HUES64 (cell line): Measurements from ENCODE around the gene VWA5A. TPM values are rescaled to one million over a fixed set of nuclear protein-coding genes. Genes with fewer than 3 reads are reported as not detected.
A peak's percentile ranks its signal among the peaks of the same experiment; 100 is the strongest.

Source experiments
- H3K27ac ChIP-seq: 2 replicates; pipeline ENCODE4 v1.7.0; 2013; ENCODE audit warnings: low read depth, low read length, inconsistent platforms
- H3K27me3 ChIP-seq: 2 replicates; pipeline ENCODE4 v1.6.1; 2013; ENCODE audit warnings: mild to moderate bottlenecking, low read length; ENCODE audit not compliant: insufficient read depth
- H3K36me3 ChIP-seq: 2 replicates; pipeline ENCODE4 v1.6.1; 2013; ENCODE audit warnings: mild to moderate bottlenecking, low read length; ENCODE audit not compliant: insufficient read depth
- H3K4me1 ChIP-seq: 2 replicates; pipeline ENCODE4 v1.6.1; 2013; ENCODE audit warnings: mild to moderate bottlenecking, low read length, moderate library complexity; ENCODE audit not compliant: insufficient read depth
- H3K4me3 ChIP-seq: 2 replicates; pipeline ENCODE4 v1.5.1; 2013; ENCODE audit warnings: mild to moderate bottlenecking, low read length, moderate library complexity
- H3K9ac ChIP-seq: 2 replicates; pipeline ENCODE4 v1.6.1; 2013; ENCODE audit warnings: mild to moderate bottlenecking, low read depth, low read length
- H3K9me3 ChIP-seq: 2 replicates; pipeline ENCODE4 v1.6.1; 2013; ENCODE audit warnings: low read depth, low read length; ENCODE audit not compliant: insufficient read depth
- WGBS: fragments of 150-250, 120-280 bp; methylation state at CpG from one replicate; pipeline ENCODE4 v1.1.7; 2013; ENCODE audit warnings: missing lambda C conversion rate; 5-methylcytosine and 5-hydroxymethylcytosine counted together
- polyA plus RNA-seq, 2 experiments: library from polyadenylated mRNA; stranded (reverse); fragments of 50-300 nt; gene quantifications; one replicate each; pipeline ENCODE4 v1.2.3, GENCODE V29; 2013

VWA5A gene, protein sequence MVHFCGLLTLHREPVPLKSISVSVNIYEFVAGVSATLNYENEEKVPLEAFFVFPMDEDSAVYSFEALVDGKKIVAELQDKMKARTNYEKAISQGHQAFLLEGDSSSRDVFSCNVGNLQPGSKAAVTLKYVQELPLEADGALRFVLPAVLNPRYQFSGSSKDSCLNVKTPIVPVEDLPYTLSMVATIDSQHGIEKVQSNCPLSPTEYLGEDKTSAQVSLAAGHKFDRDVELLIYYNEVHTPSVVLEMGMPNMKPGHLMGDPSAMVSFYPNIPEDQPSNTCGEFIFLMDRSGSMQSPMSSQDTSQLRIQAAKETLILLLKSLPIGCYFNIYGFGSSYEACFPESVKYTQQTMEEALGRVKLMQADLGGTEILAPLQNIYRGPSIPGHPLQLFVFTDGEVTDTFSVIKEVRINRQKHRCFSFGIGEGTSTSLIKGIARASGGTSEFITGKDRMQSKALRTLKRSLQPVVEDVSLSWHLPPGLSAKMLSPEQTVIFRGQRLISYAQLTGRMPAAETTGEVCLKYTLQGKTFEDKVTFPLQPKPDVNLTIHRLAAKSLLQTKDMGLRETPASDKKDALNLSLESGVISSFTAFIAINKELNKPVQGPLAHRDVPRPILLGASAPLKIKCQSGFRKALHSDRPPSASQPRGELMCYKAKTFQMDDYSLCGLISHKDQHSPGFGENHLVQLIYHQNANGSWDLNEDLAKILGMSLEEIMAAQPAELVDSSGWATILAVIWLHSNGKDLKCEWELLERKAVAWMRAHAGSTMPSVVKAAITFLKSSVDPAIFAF
- 10.8 TPM for polyA plus RNA-seq (2013, experiment 1 of 2)
- 13.1 TPM for polyA plus RNA-seq (2013, experiment 2 of 2)

DNA sequence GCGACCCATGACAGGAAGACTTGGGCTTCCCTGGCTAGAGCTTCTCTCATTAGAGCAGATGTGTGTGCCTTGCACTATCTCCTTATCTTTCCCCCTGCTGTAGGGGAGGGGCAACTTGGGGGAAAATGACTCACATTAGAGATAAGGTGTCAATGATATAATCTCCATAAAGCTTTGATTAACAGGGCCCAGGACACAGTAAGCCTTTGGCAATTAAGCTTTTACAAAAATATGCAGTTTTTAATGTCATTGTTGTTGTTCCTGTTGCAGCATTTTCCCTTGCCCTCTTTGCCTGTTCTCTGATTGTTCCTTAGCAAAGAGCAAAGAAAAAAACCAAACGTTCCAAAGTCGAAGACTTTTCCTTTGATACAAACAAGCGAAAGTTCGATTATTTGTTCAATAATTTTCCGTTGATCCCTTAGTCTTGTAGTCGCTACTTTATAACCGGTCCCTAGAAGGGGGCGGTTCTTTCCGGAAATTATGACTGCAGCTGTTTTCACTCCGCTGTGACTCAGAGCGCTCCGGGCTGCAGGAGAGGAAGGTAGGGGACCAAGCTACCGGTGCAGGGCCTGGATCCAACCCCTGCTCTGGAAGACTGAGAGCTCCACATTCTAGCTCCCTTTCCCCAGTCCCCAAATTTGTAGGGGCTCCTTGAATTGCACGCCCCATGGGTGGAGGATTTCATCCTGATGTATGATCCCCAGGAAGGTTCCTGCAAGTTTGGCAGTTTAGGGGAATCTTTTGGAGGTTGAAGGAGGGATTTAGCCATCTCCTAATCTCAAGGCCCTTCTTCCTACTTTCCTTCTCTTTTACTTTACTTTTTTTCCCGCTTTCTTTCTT lies at the start of gene VWA5A:
Gene VWA5A, plus strand, starts transcription at position 509 of the 840 bp plus-strand sequence. CDS start 2,062 bp downstream, outside the sequence.
- H3K9me3 ChIP-seq = no peaks in the 10 kb centered on the region
- peaks cover 6% of the 10 kb centered on the region for H3K4me1 ChIP-seq
- H3K9ac ChIP-seq = no peak within 1 kb of the TSS
- WGBS = 7% methylated on average over 14 of the region's 16 CpGs
- no peaks in the 10 kb centered on the region for H3K27me3 ChIP-seq
- H3K36me3 ChIP-seq = peaks cover 28% of the 10 kb centered on the region
- peak within 1 kb of the TSS; percentile 59 for H3K4me3 ChIP-seq
- H3K27ac ChIP-seq = no peak within 1 kb of the TSS; the same call in 1 of the 2 replicates

- Histone ChIP-seq H3K27ac (no peak overlapping the region), H3K36me3 (no peaks in the 10 kb centered on the region), H3K9ac (no peak overlapping the region), H3K27me3 (no peaks in the 10 kb centered on the region), H3K9me3 (no peaks in the 10 kb centered on the region), H3K4me1 (no peaks in the 10 kb centered on the region), H3K4me3 (no peak overlapping the region)
- WGBS = 88% methylated on average over 3 of the region's 4 CpGs
These were observed 46.6 kb upstream of the VWA5A start for GRCh38 chr11:124068601-124069110.

DNA sequence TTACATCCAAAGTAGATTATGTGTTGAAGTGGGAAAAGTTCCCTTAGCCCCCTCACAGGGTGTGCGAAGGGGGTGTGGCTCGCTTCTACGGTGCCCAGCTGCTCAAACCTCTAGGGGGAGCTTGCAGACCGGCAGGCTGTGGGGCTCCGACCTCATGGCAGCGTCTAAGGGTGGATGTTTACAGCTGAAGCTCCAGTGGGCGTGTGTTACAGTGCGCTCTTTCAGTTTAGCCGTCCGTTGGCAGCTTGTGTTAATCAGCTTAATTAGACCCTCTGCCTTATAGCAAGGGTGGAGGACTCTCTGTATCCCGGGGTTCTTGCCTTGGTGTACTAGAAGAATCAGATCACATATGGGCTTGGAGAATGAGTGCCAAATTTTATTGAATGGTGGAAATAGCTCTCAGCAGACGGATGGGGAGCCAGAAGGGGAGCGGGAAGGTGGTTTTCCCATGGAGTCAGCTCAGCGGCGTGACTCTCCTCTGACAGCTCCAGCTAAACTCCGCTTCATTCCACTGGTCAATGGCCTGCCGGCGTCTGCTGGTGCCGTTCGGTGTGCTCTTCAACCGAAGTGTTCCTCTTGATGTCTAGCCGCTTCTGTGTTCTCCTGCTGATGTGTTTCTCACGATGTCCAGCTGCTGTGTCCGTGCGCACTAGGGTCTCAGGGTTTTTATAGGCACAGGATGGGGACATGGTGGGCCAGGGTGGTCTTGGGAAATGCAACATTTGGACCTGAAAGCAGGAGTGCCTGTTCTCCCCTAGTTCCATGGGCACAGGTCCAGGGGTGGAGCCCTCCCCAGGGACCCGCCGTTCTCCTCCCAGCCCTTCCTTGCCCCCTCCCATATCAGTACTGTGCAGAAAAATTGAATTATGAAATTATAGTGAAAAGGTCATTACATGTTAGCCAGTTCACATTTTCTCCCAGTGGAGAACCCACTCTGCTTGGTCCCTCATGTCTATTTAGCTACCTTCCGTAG lies 45.5 kb upstream of the VWA5A start:
- Histone ChIP-seq H3K4me3 (no peak overlapping the region), H3K9me3 (no peaks in the 10 kb centered on the region), H3K9ac (no peak overlapping the region), H3K27ac (no peak overlapping the region), H3K4me1 (no peaks in the 10 kb centered on the region), H3K36me3 (no peaks in the 10 kb centered on the region), H3K27me3 (no peaks in the 10 kb centered on the region)
- WGBS = 74% methylated on average over 26 of the region's 28 CpGs

DNA sequence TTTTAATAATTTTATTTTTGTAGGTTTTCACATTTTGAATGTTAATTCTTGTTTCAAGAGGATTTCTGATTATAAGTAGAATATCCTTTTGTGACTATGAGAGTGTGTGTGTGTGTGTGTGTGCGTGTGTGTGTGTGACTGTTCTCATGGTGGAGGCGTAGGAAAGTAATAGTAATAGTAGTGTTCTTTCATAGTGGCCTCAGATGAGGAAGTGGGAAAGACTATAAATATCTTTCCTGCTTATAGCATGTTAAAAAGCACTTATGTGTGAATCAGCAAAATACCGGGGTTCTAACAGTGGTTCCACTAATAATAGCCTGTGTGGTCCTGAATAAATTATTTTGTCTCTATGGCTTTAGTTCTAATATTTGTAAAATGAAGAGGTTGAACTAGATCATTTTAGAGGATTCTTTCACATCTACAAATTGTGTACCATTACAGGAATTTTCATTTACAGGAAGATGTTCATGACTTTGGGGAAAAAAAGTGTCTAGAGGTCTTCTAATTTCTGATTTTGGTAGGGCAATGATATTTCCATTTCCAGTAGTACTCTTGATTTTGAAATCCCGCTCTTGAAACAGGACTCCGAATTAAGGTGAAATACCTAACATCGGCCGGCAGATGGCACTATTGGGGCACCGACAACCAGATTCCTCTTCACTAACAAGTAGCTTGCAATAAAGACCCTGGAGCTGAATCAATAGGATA lies 44.2 kb upstream of the VWA5A start:
- Histone ChIP-seq H3K9ac (no peak overlapping the region), H3K9me3 (no peaks in the 10 kb centered on the region)

DNA sequence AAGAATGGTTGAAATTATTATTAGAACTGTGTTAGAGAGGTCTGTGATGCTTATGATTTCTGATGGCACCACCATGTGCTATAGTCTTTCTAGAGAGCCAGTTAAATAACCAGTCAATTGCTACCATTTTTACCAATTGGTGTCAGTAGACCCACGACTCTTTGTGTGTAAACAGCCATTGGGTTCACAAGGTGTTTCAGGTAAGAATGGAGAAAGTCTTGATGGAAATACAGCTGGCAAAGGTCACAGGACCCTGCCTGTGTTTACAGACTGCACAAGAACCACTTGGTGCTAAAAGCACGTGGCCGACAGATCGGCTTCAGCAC lies 43.7 kb upstream of the VWA5A start:
- 95% methylated on average over 4 of the region's 4 CpGs for WGBS
- no peaks in the 10 kb centered on the region for H3K27me3 ChIP-seq
- H3K4me3 ChIP-seq = no peak overlapping the region
- no peaks in the 10 kb centered on the region for H3K9me3 ChIP-seq
- no peak overlapping the region for H3K9ac ChIP-seq
- no peaks in the 10 kb centered on the region for H3K4me1 ChIP-seq
- H3K36me3 ChIP-seq = no peaks in the 10 kb centered on the region
- no peak overlapping the region for H3K27ac ChIP-seq

More for the DNA sequence above, 44.2 kb upstream of the VWA5A start:
- Histone ChIP-seq H3K27me3 (no peaks in the 10 kb centered on the region), H3K27ac (no peak overlapping the region), H3K36me3 (no peaks in the 10 kb centered on the region), H3K4me1 (no peaks in the 10 kb centered on the region), H3K4me3 (no peak overlapping the region)
- WGBS = 9% methylated on average over 8 of the region's 8 CpGs

DNA sequence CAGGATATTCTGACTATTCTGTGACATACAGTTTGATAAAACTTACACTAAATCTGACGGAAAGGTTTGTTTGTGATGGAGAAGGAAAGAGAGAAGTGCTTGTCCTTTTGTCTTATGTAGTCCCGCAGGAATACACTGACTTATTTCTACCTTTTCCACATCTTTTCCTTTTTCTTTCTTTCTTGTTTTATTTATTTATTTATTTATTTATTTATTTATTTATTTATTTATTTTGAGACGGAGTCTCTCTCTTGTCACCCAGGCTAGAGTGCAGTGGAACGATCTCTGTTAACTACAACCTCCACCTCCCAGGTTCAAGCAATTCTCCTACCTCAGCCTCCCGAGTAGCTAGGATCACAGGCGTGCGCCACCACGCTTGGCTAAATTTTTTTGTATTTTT lies 43.1 kb upstream of the VWA5A start:
- H3K4me3 ChIP-seq = no peak overlapping the region
- H3K9ac ChIP-seq = no peak overlapping the region
- H3K27me3 ChIP-seq = no peaks in the 10 kb centered on the region
- no peaks in the 10 kb centered on the region for H3K36me3 ChIP-seq
- no peaks in the 10 kb centered on the region for H3K4me1 ChIP-seq
- no peak overlapping the region for H3K27ac ChIP-seq
- 94% methylated on average over 7 of the region's 8 CpGs for WGBS
- no peaks in the 10 kb centered on the region for H3K9me3 ChIP-seq

GRCh38 chr11:124074554-124074953 lies 40.7 kb upstream of the VWA5A start:
- H3K4me1 ChIP-seq = no peaks in the 10 kb centered on the region
- no peak overlapping the region for H3K27ac ChIP-seq
- no peak overlapping the region for H3K4me3 ChIP-seq
- 97% methylated on average over 5 of the region's 5 CpGs for WGBS
- H3K36me3 ChIP-seq = no peaks in the 10 kb centered on the region
- H3K27me3 ChIP-seq = no peaks in the 10 kb centered on the region
- no peak overlapping the region for H3K9ac ChIP-seq
- H3K9me3 ChIP-seq = no peaks in the 10 kb centered on the region

DNA sequence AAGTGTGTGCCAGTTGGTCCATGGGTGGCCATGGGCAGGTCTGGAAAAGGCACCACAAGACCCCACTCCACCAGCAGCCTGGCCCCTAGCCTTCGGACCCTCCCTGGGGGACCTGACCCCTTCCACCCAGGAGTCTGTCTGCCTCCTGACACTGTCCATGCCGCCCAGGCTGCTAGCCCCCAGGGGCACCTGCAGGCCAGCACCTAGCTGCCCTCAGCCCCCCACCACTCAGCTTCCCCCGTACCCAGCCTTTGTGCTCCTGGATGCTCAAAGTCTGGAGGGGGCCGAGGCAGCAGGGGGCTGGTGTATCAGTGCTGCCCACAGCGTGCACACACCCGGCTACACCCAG lies 39.8 kb upstream of the VWA5A start:
- Histone ChIP-seq H3K4me3 (no peak overlapping the region), H3K27ac (no peak overlapping the region), H3K4me1 (no peaks in the 10 kb centered on the region), H3K9ac (no peak overlapping the region), H3K27me3 (no peaks in the 10 kb centered on the region), H3K9me3 (no peaks in the 10 kb centered on the region), H3K36me3 (no peaks in the 10 kb centered on the region)
- 93% methylated on average over 6 of the region's 6 CpGs for WGBS

DNA sequence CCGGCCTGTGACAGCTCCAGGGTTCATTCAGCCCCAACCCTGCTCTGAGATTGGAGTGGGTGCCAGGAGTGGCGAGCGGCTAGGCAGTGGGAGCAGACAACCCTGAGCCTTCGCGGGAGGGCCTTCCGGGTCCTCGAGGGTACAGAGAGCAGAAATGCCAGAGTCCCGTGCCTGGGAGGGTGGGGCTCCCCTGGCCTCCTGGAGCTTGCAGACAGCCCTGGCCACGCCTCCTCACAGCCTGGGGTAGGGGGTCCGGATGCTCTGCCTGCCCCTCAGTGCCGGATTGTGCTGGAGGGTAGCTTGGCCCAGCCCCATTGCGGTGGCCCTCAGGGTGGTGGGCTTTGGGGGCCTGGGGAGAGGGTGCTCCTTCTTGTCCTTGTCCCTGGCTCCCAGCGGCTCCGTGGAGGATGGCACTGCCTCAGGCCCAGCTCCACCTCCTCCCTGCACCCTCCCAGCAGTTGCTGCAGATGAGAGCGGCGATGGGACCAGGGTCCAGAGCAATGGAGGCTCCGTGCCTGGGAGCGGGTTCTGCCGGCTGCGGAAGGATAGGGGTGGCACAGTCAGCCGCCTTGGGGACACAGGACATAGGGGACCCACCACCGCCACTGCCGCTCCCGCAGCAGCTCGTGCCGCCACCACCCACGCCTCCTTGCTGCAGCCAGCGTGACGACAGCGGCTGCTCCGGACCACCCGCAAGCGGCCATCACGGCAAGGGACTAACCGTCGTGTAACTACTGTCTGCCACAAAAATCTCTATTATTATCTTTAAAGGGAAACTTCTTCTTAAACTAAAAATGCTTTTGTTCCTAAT lies 39.2 kb upstream of the VWA5A start:
- H3K4me1 ChIP-seq = no peaks in the 10 kb centered on the region
- 96% methylated on average over 35 of the region's 36 CpGs for WGBS
- no peak overlapping the region for H3K9ac ChIP-seq
- H3K27me3 ChIP-seq = no peaks in the 10 kb centered on the region
- no peak overlapping the region for H3K4me3 ChIP-seq
- H3K27ac ChIP-seq = no peak overlapping the region
- H3K36me3 ChIP-seq = no peaks in the 10 kb centered on the region
- H3K9me3 ChIP-seq = no peaks in the 10 kb centered on the region
